Breast epithelium (tissue), 4 donors: ENCODE measurements around the gene GID8. TPM values are rescaled to one million over a fixed set of nuclear protein-coding genes. Genes with fewer than 3 reads are reported as not detected.

Experiments used
- DNase-seq, 2 donors: peaks; one replicate each; pipeline ENCODE4 v3.0.0-alpha.2; 2019; ENCODE audit warnings: low spot score in 2 of 2
- H3K27ac ChIP-seq, 2 donors: fragments of 200-600 bp; sonication (generic) in 1 of 2; one replicate each; pipeline ENCODE4 v1.5.1; 2016 to 2019; ENCODE audit warnings: mild to moderate bottlenecking in 1 of 2
- H3K27me3 ChIP-seq, 2 donors: fragments of 200-600 bp; sonication (generic) in 1 of 2; one replicate each; pipeline versions ENCODE4 v1.5.1 to v1.6.0; 2017 to 2019; ENCODE audit warnings: control low read depth in 1 of 2, mild to moderate bottlenecking in 1 of 2
- H3K36me3 ChIP-seq: fragments of 200-600 bp; one replicate; pipeline ENCODE4 v1.5.1; 2019
- H3K4me1 ChIP-seq, 2 donors: fragments of 200-600 bp; sonication (generic); one replicate each; pipeline ENCODE4 v1.5.1; 2016 to 2019; ENCODE audit warnings: control low read depth in 1 of 2
- H3K4me3 ChIP-seq, 3 donors: fragments of 200-600 bp; sonication (generic); 1 replicate in 2 of 3; 2 replicates in 1 of 3; pipeline ENCODE4 v1.5.1; 2016 to 2019; ENCODE audit warnings: mild to moderate bottlenecking in 3 of 3, moderate library complexity in 2 of 3
- H3K9me3 ChIP-seq, 2 donors: fragments of 200-600 bp; sonication (generic) in 1 of 2; one replicate each; pipeline ENCODE4 v1.5.1; 2016 to 2019; ENCODE audit warnings: control low read depth in 1 of 2
- intact Hi-C: fragments of 100-400 bp; cut with DNase I; formaldehyde crosslinking; loops from one replicate; pipeline ENCODE4 v1.15.1; 2023; ENCODE audit warnings: low total_unique reads
- total RNA-seq, 3 donors: library from RNA; depleted of rRNA; stranded (reverse); fragments of >200 nt; gene quantifications; one replicate each; pipeline ENCODE4 v1.1.0, GENCODE V29; 2016
- TF ChIP-seq, protein P1 (sequence below), 3 donors: fragments of 450-650 bp; IDR thresholded peaks; one replicate each; pipeline ENCODE4 v1.5.1; 2016 to 2017; ENCODE audit warnings: antibody characterized with exemption in 3 of 3, mild to moderate bottlenecking in 3 of 3, moderate library complexity in 3 of 3

GID8 gene
- total RNA-seq, 3 donors from 2014 or later, result 30.2 to 36.7 (median 31.8) TPM

DNA sequence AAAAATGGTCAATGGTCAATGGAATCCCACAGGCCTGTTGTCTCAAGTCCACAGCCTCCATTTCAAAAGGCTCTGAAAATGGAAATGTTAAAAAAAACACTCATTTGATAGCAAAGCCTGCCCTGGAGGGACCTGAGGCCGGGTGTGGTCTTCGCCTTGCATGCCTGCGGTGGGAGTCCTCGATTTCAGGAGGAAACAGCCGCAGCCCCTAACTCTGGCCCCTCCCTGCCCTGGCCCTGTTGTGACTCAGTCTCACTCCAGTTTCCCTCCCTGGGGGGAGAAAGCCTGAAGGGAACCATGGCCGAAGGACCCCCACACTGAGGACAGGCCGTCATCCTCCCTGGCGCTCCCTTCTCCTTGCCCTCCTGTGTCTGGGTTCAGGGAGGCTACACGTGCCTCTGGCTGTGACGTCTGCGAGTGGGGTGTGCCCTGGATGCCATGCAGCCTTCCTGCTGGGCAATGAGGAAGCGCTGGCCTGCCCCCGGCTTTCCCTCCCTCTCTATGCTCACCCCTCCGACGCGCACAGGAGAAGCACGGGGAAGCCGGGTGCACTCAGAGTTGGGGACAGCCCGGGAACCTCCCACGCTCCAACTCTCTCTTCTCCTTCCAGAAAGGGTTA, 59.6 kb downstream of the GID8 start:
- Histone ChIP-seq H3K9me3 (no peaks in the 10 kb centered on the region), H3K27me3 (peaks cover 0 to 62% of the 10 kb centered on the region in 2 donors), H3K36me3 (no peaks in the 10 kb centered on the region), H3K4me3 (no peak overlapping the region), H3K4me1 (no peaks in the 10 kb centered on the region), H3K27ac (no peak overlapping the region)
- intact Hi-C loops, result no loop called here
- TF ChIP-seq, protein P1, sequence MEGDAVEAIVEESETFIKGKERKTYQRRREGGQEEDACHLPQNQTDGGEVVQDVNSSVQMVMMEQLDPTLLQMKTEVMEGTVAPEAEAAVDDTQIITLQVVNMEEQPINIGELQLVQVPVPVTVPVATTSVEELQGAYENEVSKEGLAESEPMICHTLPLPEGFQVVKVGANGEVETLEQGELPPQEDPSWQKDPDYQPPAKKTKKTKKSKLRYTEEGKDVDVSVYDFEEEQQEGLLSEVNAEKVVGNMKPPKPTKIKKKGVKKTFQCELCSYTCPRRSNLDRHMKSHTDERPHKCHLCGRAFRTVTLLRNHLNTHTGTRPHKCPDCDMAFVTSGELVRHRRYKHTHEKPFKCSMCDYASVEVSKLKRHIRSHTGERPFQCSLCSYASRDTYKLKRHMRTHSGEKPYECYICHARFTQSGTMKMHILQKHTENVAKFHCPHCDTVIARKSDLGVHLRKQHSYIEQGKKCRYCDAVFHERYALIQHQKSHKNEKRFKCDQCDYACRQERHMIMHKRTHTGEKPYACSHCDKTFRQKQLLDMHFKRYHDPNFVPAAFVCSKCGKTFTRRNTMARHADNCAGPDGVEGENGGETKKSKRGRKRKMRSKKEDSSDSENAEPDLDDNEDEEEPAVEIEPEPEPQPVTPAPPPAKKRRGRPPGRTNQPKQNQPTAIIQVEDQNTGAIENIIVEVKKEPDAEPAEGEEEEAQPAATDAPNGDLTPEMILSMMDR (IDR thresholded peaks at IDR 0.05), result no peak
- DNase-seq, result no peak

Other genes starting within 250 kb of the GID8 start
- under 1 TPM in 1 of 3 donors, not detected in 2; under 0.01 TPM for gene NTSR1, start 229.3 kb upstream of the GID8 start, total RNA-seq
- 10 to 100 TPM in 2 of 3 donors, 1 to 10 TPM in 1; 8.5 to 12.9 (median 12.5) TPM for gene MRGBP, start 141.7 kb upstream of the GID8 start, total RNA-seq
- gene OGFR, start 133.3 kb upstream of the GID8 start, total RNA-seq, result 10 to 100 TPM; 38.5 to 45.3 (median 44.2) TPM
- 10 to 100 TPM in 1 of 3 donors, 1 to 10 TPM in 1, under 1 TPM in 1; 0.16 to 10.2 (median 5.0) TPM for gene COL9A3, start 121.1 kb upstream of the GID8 start, total RNA-seq
- 10 to 100 TPM in 2 of 3 donors, 1 to 10 TPM in 1; 7.8 to 21.0 (median 12.5) TPM for gene TCFL5, start 76.3 kb upstream of the GID8 start, total RNA-seq
- 10 to 100 TPM; 59.8 to 83.1 (median 64.9) TPM for gene DIDO1, start 11.6 kb upstream of the GID8 start, total RNA-seq
- 1 to 10 TPM; 2.2 to 4.9 (median 2.7) TPM for gene SLC17A9, start 14.6 kb downstream of the GID8 start, total RNA-seq
- not detected for gene BHLHE23, start 68.8 kb downstream of the GID8 start, total RNA-seq